Measurements from ENCODE around the gene TNRC6B. TPM values are rescaled to one million over a fixed set of nuclear protein-coding genes. Genes with fewer than 3 reads are reported as not detected.

The TNRC6B gene
- total and polyA plus RNA-seq, 2 experiments from 2014 or later, result 46.9 to 87.8 TPM

DNA sequence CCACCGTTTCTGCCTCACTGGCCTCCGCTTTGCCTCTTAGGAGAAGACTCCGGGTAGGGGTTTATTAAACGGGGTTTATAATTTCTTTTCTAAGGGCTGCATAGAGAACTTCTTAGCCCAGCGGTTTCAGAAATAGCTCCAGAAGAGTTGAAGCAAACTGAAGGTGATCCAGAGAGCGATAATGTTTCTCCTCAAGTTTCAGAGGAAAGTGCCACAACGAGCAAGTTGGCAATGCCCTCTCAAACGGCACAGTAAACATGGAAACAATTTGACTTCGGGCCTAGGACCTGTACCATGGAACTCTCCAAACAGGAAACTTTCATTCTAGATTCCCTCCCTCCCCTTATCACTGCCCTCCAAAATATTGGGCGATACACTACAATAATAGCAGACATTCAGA is 169.6 kb downstream of the TNRC6B start (continued):
- TF ChIP-seq, protein P1, sequence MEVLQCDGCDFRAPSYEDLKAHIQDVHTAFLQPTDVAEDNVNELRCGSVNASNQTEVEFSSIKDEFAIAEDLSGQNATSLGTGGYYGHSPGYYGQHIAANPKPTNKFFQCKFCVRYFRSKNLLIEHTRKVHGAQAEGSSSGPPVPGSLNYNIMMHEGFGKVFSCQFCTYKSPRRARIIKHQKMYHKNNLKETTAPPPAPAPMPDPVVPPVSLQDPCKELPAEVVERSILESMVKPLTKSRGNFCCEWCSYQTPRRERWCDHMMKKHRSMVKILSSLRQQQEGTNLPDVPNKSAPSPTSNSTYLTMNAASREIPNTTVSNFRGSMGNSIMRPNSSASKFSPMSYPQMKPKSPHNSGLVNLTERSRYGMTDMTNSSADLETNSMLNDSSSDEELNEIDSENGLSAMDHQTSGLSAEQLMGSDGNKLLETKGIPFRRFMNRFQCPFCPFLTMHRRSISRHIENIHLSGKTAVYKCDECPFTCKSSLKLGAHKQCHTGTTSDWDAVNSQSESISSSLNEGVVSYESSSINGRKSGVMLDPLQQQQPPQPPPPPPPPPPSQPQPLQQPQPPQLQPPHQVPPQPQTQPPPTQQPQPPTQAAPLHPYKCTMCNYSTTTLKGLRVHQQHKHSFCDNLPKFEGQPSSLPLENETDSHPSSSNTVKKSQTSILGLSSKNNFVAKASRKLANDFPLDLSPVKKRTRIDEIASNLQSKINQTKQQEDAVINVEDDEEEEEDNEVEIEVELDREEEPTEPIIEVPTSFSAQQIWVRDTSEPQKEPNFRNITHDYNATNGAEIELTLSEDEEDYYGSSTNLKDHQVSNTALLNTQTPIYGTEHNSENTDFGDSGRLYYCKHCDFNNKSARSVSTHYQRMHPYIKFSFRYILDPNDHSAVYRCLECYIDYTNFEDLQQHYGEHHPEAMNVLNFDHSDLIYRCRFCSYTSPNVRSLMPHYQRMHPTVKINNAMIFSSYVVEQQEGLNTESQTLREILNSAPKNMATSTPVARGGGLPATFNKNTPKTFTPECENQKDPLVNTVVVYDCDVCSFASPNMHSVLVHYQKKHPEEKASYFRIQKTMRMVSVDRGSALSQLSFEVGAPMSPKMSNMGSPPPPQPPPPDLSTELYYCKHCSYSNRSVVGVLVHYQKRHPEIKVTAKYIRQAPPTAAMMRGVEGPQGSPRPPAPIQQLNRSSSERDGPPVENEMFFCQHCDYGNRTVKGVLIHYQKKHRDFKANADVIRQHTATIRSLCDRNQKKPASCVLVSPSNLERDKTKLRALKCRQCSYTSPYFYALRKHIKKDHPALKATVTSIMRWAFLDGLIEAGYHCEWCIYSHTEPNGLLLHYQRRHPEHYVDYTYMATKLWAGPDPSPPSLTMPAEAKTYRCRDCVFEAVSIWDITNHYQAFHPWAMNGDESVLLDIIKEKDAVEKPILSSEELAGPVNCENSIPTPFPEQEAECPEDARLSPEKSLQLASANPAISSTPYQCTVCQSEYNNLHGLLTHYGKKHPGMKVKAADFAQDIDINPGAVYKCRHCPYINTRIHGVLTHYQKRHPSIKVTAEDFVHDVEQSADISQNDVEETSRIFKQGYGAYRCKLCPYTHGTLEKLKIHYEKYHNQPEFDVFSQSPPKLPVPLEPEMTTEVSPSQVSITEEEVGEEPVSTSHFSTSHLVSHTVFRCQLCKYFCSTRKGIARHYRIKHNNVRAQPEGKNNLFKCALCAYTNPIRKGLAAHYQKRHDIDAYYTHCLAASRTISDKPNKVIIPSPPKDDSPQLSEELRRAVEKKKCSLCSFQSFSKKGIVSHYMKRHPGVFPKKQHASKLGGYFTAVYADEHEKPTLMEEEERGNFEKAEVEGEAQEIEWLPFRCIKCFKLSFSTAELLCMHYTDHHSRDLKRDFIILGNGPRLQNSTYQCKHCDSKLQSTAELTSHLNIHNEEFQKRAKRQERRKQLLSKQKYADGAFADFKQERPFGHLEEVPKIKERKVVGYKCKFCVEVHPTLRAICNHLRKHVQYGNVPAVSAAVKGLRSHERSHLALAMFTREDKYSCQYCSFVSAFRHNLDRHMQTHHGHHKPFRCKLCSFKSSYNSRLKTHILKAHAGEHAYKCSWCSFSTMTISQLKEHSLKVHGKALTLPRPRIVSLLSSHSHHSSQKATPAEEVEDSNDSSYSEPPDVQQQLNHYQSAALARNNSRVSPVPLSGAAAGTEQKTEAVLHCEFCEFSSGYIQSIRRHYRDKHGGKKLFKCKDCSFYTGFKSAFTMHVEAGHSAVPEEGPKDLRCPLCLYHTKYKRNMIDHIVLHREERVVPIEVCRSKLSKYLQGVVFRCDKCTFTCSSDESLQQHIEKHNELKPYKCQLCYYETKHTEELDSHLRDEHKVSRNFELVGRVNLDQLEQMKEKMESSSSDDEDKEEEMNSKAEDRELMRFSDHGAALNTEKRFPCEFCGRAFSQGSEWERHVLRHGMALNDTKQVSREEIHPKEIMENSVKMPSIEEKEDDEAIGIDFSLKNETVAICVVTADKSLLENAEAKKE (CRISPR knock-in tag; IDR thresholded peaks at IDR 0.05), result no peak

DNA sequence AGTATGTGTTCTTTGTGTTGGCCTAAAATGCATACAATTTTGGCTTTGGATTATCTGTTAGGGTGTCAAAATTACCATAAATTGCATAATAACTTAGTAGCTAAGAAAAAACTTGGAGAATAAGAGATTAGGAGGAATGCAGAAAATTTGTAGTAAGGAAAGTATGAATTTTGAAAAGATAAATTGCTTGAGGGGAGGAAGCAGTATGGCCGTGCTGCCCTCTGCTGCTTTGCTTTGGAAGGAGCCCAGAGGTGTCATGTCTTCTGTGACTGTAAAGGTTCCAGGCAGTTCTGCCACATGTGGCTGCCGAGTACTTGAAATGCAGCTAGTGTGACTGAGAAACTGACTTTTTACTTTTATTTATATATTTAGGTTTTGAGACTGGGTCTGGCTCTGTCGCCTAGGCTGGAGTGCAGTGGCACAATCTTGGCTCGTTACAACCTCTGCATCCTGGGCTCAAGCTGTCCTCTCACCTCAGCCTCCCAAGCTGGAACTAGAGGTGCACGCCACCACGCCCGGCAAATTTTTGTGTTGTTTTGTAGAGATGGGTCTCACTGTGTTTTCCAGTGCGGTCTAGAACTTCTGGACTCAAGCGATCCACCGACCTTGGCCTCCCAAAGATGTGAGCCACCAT is 170.4 kb downstream of the TNRC6B start:
- Mint-ChIP-seq H3K36me3 (ENCODE audit: low read depth) (peaks cover 54% of the 10 kb centered on the region), H3K27me3 (ENCODE audit: insufficient read depth, low read depth, poor library complexity) (peaks cover 12% of the 10 kb centered on the region), H3K4me3 (peak overlapping the region; percentile 97), H3K9me3 (no peaks in the 10 kb centered on the region), H3K4me1 (peaks cover 8% of the 10 kb centered on the region; the same call in 2 of the 3 replicates), H3K27ac (peak overlapping the region; percentile 93; the same call in 1 of the 2 replicates)
- Histone ChIP-seq H3K27me3 (ENCODE audit: insufficient read depth) (no peaks in the 10 kb centered on the region), H3K4me1 (ENCODE audit: insufficient read depth) (peaks cover 6% of the 10 kb centered on the region; the same call in 1 of the 2 replicates), H3K36me3 (ENCODE audit: insufficient read depth) (peaks cover 44% of the 10 kb centered on the region), H3F3A (replicated peaks; ENCODE audit: low read depth) (peaks cover 16% of the 10 kb centered on the region), H3K9me2 (ENCODE audit: insufficient read depth) (no peaks in the 10 kb centered on the region), H3K79me2 (replicated peaks; ENCODE audit: insufficient read depth) (peaks cover 63% of the 10 kb centered on the region), H3K4me3 (peak overlapping the region; percentile 68), H3K27ac (ENCODE audit: low read depth) (no peak overlapping the region), H2AFZ (no peak overlapping the region), H4K20me1 (replicated peaks; ENCODE audit: insufficient read depth) (peaks cover 37% of the 10 kb centered on the region), H3K4me2 (peak overlapping the region; percentile 87)
- peak; percentile 65 for DNase-seq (ENCODE audit: low spot score)
- ATAC-seq, result peak; percentile 12
- TF ChIP-seq, protein P2, sequence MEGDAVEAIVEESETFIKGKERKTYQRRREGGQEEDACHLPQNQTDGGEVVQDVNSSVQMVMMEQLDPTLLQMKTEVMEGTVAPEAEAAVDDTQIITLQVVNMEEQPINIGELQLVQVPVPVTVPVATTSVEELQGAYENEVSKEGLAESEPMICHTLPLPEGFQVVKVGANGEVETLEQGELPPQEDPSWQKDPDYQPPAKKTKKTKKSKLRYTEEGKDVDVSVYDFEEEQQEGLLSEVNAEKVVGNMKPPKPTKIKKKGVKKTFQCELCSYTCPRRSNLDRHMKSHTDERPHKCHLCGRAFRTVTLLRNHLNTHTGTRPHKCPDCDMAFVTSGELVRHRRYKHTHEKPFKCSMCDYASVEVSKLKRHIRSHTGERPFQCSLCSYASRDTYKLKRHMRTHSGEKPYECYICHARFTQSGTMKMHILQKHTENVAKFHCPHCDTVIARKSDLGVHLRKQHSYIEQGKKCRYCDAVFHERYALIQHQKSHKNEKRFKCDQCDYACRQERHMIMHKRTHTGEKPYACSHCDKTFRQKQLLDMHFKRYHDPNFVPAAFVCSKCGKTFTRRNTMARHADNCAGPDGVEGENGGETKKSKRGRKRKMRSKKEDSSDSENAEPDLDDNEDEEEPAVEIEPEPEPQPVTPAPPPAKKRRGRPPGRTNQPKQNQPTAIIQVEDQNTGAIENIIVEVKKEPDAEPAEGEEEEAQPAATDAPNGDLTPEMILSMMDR (conservative IDR thresholded peaks at IDR 0.05; ENCODE audit: low read depth in 2 of 2), result peak; percentile 74 to 81
- TF ChIP-seq ZNF114 (CRISPR knock-in tag; IDR thresholded peaks at IDR 0.05) (no peak), NANOG (IDR thresholded peaks at IDR 0.05; ENCODE audit: borderline replicate concordance) (no peak), STAT1 (IDR thresholded peaks at IDR 0.05; ENCODE audit: unreplicated experiment) (no peak)
- TF ChIP-seq, protein P1 (CRISPR knock-in tag; IDR thresholded peaks at IDR 0.05), result no peak

All from GM23338 (cell line).